Upper lobe of left lung (tissue), 6 donors: ENCODE measurements around the gene TBC1D14. TPM values are rescaled to one million over a fixed set of nuclear protein-coding genes. Genes with fewer than 3 reads are reported as not detected.

ENCODE experiments used
- ATAC-seq, 2 donors: fragments of 200-7000 bp; cut with Tn5 transposase; one replicate each; pipeline ENCODE4 v1.9.1; 2022; ENCODE audit warnings: mild to moderate bottlenecking in 2 of 2, moderate library complexity in 2 of 2; ENCODE audit not compliant: low FRiP score in 2 of 2
- DNase-seq, 2 donors: peaks; one replicate each; pipeline ENCODE4 v3.0.0-alpha.2; 2019 to 2020
- H3K27ac ChIP-seq, 4 donors: fragments of 200-600 bp; sonication (generic); one replicate each; pipeline ENCODE4 v1.5.1; 2016 to 2019
- H3K27me3 ChIP-seq, 4 donors: fragments of 200-600 bp; sonication (generic); one replicate each; pipeline ENCODE4 v1.5.1; 2017 to 2019
- H3K36me3 ChIP-seq, 4 donors: fragments of 200-600 bp; sonication (generic); one replicate each; pipeline ENCODE4 v1.5.1; 2016 to 2019
- H3K4me1 ChIP-seq, 4 donors: fragments of 200-600 bp; sonication (generic); one replicate each; pipeline ENCODE4 v1.5.1; 2018 to 2019
- H3K4me3 ChIP-seq, 4 donors: fragments of 200-600 bp; sonication (generic); one replicate each; pipeline ENCODE4 v1.5.1; 2017 to 2019; ENCODE audit warnings: mild to moderate bottlenecking in 2 of 4, moderate library complexity in 1 of 4
- H3K9me3 ChIP-seq, 4 donors: fragments of 200-600 bp; sonication (generic); one replicate each; pipeline ENCODE4 v1.5.1; 2018 to 2019
- CTCF ChIP-seq, 6 experiments: fragments of 450-650 bp in 4 of 6; fragments of 200-600 bp in 2 of 6; sonication (generic) in 2 of 6; IDR thresholded peaks; one replicate each; pipeline ENCODE4 v1.5.1; 2016 to 2019; ENCODE audit warnings: antibody characterized with exemption in 6 of 6
- EP300 ChIP-seq, 4 donors: sonication (generic); formaldehyde crosslinking; IDR thresholded peaks; one replicate each; pipeline ENCODE4 v1.5.1; 2017; ENCODE audit warnings: antibody characterized with exemption in 4 of 4, control low read depth in 2 of 4
- POLR2A ChIP-seq, 4 donors: fragments of 450-650 bp; IDR thresholded peaks; one replicate each; pipeline ENCODE4 v1.5.1; 2016 to 2017; ENCODE audit warnings: antibody characterized with exemption in 4 of 4, mild to moderate bottlenecking in 2 of 4
- POLR2AphosphoS5 ChIP-seq, 2 donors: sonication (generic); formaldehyde crosslinking; IDR thresholded peaks; one replicate each; pipeline ENCODE4 v1.5.1; 2017; ENCODE audit warnings: antibody characterized with exemption in 2 of 2
- WGBS, 2 donors: methylation state at CpG; one replicate each; pipeline ENCODE4 v1.1.5; 2017 to 2018; 5-methylcytosine and 5-hydroxymethylcytosine counted together
- total RNA-seq, 6 donors: library from RNA; depleted of rRNA in 4 of 6; stranded (reverse); fragments of >200 nt in 4 of 6; gene quantifications; one replicate each; pipeline versions ENCODE4 v1.1.0 to v1.2.1, GENCODE V29; 2016 to 2021
- donor health status: DM: no; HTN: no; CAD: no; lungs with moderate emphysema.
- donor health status: DM: no; HTN: yes; CAD: no; lungs with severe emphysema.

The TBC1D14 gene
- total RNA-seq, 6 donors from 2014 or later: 47.7 to 61.8 (median 57.8) TPM

GRCh38 chr4:6877067-6877466 lies 32.6 kb upstream of the TBC1D14 start:
- H3K9me3 ChIP-seq: no peaks in the 10 kb centered on the region
- no peak overlapping the region for H3K4me3 ChIP-seq
- H3K27me3 ChIP-seq: no peaks in the 10 kb centered on the region
- H3K4me1 ChIP-seq: peaks cover 8 to 13% (median 11%) of the 10 kb centered on the region in 4 donors
- ATAC-seq (no peak), DNase-seq (peak in 1 of 2 donors; percentile 67)
- no peak for TF ChIP-seq POLR2A (IDR thresholded peaks at IDR 0.05)
- no peak for TF ChIP-seq CTCF (IDR thresholded peaks at IDR 0.05)
- TF ChIP-seq POLR2AphosphoS5 (IDR thresholded peaks at IDR 0.05): no peak
- TF ChIP-seq EP300 (IDR thresholded peaks at IDR 0.05): no peak
- 94 to 95% methylated on average over 14 of the region's 14 CpGs for WGBS, 2 donors
- H3K27ac ChIP-seq: peak overlapping the region in 1 of 4 donors; percentile 34
- H3K36me3 ChIP-seq: peaks cover 18 to 91% (median 59%) of the 10 kb centered on the region in 4 donors

- TF ChIP-seq POLR2AphosphoS5 (IDR thresholded peaks at IDR 0.05) (no peak), EP300 (IDR thresholded peaks at IDR 0.05) (no peak), POLR2A (IDR thresholded peaks at IDR 0.05) (no peak), CTCF (IDR thresholded peaks at IDR 0.05) (no peak)
- H3K9me3 ChIP-seq: no peaks in the 10 kb centered on the region
- H3K36me3 ChIP-seq: peaks cover 18 to 91% (median 55%) of the 10 kb centered on the region in 4 donors
- no peak overlapping the region for H3K4me3 ChIP-seq
- H3K27ac ChIP-seq: no peak overlapping the region
- 75 to 80% methylated on average over 11 of the region's 11 CpGs for WGBS, 2 donors
- ATAC-seq (no peak), DNase-seq (no peak)
- no peaks in the 10 kb centered on the region for H3K27me3 ChIP-seq
- H3K4me1 ChIP-seq: peaks cover 8 to 13% (median 11%) of the 10 kb centered on the region in 4 donors
Observed at GRCh38 chr4:6878451-6879059, 31.1 kb upstream of the TBC1D14 start.

GRCh38 chr4:6880691-6881090 lies 28.9 kb upstream of the TBC1D14 start:
- 93 to 94% methylated on average over 7 of the region's 7 CpGs for WGBS, 2 donors
- Histone ChIP-seq H3K4me3 (no peak overlapping the region), H3K4me1 (peaks cover 0 to 3% (median 2%) of the 10 kb centered on the region in 4 donors), H3K27me3 (no peaks in the 10 kb centered on the region), H3K9me3 (no peaks in the 10 kb centered on the region), H3K36me3 (peaks cover 18 to 78% (median 47%) of the 10 kb centered on the region in 4 donors), H3K27ac (no peak overlapping the region)
- TF ChIP-seq EP300 (IDR thresholded peaks at IDR 0.05): no peak
- TF ChIP-seq POLR2AphosphoS5 (IDR thresholded peaks at IDR 0.05): no peak
- no peak for TF ChIP-seq POLR2A (IDR thresholded peaks at IDR 0.05)
- no peak for TF ChIP-seq CTCF (IDR thresholded peaks at IDR 0.05)
- ATAC-seq (no peak), DNase-seq (no peak)

- TF ChIP-seq CTCF (IDR thresholded peaks at IDR 0.05) (no peak), POLR2AphosphoS5 (IDR thresholded peaks at IDR 0.05) (no peak), POLR2A (IDR thresholded peaks at IDR 0.05) (no peak), EP300 (IDR thresholded peaks at IDR 0.05) (no peak)
- DNase-seq (peak in 1 of 2 donors; percentile 46), ATAC-seq (no peak)
- no peak overlapping the region for H3K27ac ChIP-seq
- H3K4me1 ChIP-seq: peaks cover 3 to 13% (median 9%) of the 10 kb centered on the region in 4 donors
- no peaks in the 10 kb centered on the region for H3K9me3 ChIP-seq
- WGBS, 2 donors: 92 to 93% methylated on average over 16 of the region's 16 CpGs
- no peaks in the 10 kb centered on the region for H3K27me3 ChIP-seq
- H3K36me3 ChIP-seq: peaks cover 18 to 66% (median 44%) of the 10 kb centered on the region in 4 donors
- H3K4me3 ChIP-seq: no peak overlapping the region
Observed at GRCh38 chr4:6881908-6882307, 27.7 kb upstream of the TBC1D14 start.
